Duodenal mucosa (tissue), 2 donors: Measurements from ENCODE around the gene FBLL1.

Experiments used
- H3K27ac ChIP-seq: one replicate; pipeline ENCODE4 v1.7.0; 2013; ENCODE audit warnings: low read depth, low read length
- H3K27me3 ChIP-seq, 2 donors: one replicate each; pipeline ENCODE4 v1.7.0; 2013; ENCODE audit warnings: low read length in 2 of 2, control low read depth in 1 of 2; ENCODE audit not compliant: insufficient read depth in 2 of 2, control insufficient read depth in 1 of 2
- H3K36me3 ChIP-seq, 2 donors: one replicate each; pipeline ENCODE4 v1.7.0; 2013; ENCODE audit warnings: low read length in 2 of 2, control low read depth in 1 of 2; ENCODE audit not compliant: insufficient read depth in 2 of 2, control insufficient read depth in 1 of 2
- H3K4me1 ChIP-seq, 2 donors: one replicate each; pipeline ENCODE4 v1.7.0; 2013; ENCODE audit warnings: low read length in 2 of 2, control low read depth in 1 of 2; ENCODE audit not compliant: insufficient read depth in 2 of 2, control insufficient read depth in 1 of 2
- H3K4me3 ChIP-seq, 2 donors: one replicate each; pipeline ENCODE4 v1.7.0; 2013; ENCODE audit warnings: low read length in 2 of 2, low read depth in 1 of 2
- H3K9ac ChIP-seq, 2 donors: one replicate each; pipeline ENCODE4 v1.7.0; 2013; ENCODE audit warnings: low read length in 2 of 2, low read depth in 1 of 2
- H3K9me3 ChIP-seq, 2 donors: one replicate each; pipeline ENCODE4 v1.7.0; 2013; ENCODE audit warnings: low read length in 2 of 2, control low read depth in 1 of 2; ENCODE audit not compliant: control insufficient read depth in 1 of 2

FBLL1 gene

DNA sequence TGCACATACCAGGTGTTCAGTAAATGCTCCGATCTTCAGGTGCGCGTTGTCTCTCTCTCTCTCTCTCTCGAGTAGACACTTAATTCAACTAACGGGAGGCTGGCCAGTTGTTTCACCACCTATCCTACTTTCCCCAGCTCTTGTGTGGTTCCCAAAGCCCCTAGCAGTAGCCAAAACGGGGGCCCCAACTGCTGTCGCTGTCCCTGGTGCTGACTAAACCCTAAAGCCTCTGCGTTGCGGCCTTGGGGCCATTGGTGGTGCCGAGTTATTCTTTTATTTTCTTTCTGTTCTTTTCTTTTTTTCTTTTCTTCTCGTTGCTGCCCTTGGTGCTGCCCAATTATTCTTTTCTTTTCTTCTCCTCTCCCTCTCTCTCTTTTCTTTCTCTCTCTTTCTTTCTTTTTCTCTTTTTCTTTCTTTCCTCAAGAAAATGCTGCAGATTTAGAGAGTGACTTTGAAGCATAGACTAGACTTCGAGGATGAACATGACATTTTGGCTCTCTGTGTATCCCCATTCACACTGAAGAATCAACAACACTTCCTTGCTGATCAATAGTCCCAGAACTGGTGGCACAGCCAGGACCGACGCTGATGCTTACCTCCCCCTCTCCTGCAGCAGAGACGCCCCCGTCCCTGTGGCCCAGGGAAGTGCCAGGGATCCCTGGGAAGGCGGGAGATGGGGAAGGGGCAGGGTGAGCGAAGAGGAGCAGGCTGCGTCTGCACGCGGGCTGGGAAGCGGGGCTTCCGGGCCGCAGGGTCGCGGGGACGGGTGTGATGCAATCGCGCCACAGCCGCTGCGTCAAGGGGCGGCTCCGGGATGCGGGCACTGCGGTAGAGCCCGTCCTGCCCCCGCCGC, at the start of gene FBLL1:
TSS of gene FBLL1 (plus strand) at position 785 of the 853 bp plus-strand sequence. CDS start 200 bp downstream, outside the sequence.
- Histone ChIP-seq H3K36me3 (no peaks in the 10 kb centered on the region), H3K9ac (no peak within 1 kb of the TSS), H3K27me3 (peaks cover 24 to 31% of the 10 kb centered on the region in 2 donors), H3K27ac (no peak within 1 kb of the TSS), H3K4me3 (peak within 1 kb of the TSS; percentile 32 to 61), H3K9me3 (no peaks in the 10 kb centered on the region), H3K4me1 (peaks cover 0 to 3% of the 10 kb centered on the region in 2 donors)

DNA sequence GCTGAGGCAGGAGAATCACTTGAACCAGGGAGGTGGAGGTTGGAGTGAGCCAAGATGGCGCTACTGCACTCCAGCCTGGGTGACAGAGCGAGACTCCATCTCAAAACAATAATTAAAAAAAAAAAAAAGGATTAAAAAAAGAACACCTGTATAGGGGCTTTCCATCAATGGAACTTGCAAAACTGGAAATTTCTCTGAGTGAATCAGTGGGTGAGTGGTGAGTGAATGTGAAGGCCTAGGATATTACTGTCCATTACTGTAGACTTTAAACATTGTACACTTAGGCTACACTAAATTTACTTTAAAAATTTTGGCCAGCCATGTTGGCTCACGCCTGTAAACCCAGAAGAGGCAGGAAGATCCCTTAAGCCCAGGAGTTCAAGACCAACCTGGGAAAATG, 48.5 kb upstream of the FBLL1 start:
- H3K4me3 ChIP-seq, result no peak overlapping the region

DNA sequence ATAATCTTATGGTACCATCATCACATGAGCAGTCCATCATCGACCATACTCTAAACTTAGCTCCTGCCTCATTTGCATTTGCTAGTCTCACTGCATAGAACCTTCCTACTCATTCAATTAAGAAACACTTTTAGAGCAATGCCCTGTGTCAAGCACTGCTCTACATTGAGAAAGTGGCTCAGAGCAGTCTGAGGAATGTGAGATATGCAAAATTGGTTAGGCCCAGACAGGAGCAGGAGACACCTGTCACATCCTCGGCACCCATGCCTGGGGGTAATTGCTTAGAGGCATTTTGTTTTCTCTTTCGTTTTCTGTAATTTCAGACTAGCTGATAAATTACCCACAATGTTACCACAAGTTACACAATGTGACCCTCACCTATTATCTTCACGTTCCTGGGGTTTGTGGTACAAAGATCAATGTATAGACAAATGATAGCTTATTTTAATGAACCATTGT, 47.7 kb upstream of the FBLL1 start:
- H3K4me1 ChIP-seq, result peaks cover 7 to 12% of the 10 kb centered on the region in 2 donors
- peak overlapping the region; percentile 1 to 15 for H3K4me3 ChIP-seq
- no peak overlapping the region for H3K9ac ChIP-seq

More for the DNA sequence above, 48.5 kb upstream of the FBLL1 start:
- Histone ChIP-seq H3K36me3 (no peaks in the 10 kb centered on the region), H3K9me3 (no peaks in the 10 kb centered on the region), H3K27ac (no peak overlapping the region), H3K27me3 (no peaks in the 10 kb centered on the region), H3K9ac (no peak overlapping the region), H3K4me1 (peaks cover 4 to 12% of the 10 kb centered on the region in 2 donors)

DNA sequence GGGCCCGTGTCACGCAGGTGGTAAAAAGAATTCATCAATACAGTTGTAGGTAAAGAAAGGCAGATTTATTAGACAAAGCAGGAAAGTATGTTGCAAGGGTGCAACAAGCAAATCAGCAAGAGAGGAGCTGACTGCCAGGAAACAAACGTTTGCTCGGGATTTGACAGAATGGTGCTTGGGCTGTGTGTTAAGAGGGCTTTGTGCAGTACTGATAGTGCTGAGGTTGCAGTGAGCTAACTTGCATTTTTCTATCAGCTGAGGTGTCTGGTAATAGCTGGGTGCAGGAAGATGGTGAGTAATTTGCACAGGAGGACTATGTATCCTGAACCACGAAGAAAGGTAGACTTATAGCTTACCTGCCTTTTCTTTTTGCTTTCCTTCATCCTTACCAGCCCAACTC, 46.7 kb upstream of the FBLL1 start:
- Histone ChIP-seq H3K36me3 (no peaks in the 10 kb centered on the region), H3K4me3 (no peak overlapping the region), H3K27ac (no peak overlapping the region), H3K4me1 (peaks cover 9 to 14% of the 10 kb centered on the region in 2 donors), H3K9ac (no peak overlapping the region), H3K9me3 (no peaks in the 10 kb centered on the region), H3K27me3 (no peaks in the 10 kb centered on the region)

More for the DNA sequence above, 47.7 kb upstream of the FBLL1 start:
- Histone ChIP-seq H3K27me3 (no peaks in the 10 kb centered on the region), H3K36me3 (no peaks in the 10 kb centered on the region), H3K27ac (no peak overlapping the region), H3K9me3 (no peaks in the 10 kb centered on the region)

DNA sequence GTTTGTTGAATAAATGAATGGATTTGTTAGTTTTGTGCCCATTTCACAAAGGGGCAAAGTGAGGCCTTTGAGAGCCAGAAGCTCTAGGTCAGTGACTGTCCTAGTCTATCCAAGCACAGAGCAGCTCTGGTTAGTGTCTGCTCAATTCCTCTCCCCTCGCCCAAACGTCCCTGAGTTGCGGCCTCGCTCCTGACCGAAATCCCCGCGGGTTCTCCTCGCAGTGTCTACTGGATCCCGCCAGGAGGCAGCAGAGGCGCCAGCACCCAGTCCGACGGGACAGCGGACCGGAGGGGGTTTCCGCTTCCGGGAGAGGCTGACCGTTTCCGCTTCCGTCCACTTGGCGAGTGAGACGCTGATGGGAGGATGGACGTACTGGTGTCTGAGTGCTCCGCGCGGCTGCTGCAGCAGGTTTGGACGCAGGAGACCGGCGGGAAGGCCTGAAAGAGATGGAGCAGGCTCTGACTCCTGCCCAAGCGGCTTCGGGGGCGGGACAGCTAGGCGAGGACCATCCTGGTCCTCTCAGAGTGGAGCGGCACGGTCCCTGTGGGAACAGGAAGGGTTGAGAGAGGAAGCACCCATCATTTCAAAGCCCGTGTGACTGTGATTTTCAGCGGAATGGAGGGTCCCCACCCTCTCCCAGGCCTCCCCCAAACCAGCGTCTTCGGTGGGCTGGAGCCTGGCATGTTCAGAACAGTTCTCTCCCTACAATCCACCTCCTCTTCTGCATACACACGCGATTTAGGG, 42.8 kb upstream of the FBLL1 start, which contains the start of gene RARS1:
TSS of gene RARS1 (plus strand) at position 336 of the 744 bp plus-strand sequence. CDS start at position 364, 28 bp downstream.
- Histone ChIP-seq H3K9me3 (no peaks in the 10 kb centered on the region), H3K36me3 (peaks cover 16 to 37% of the 10 kb centered on the region in 2 donors), H3K4me3 (peak within 1 kb of the TSS; percentile 93 to 94), H3K9ac (peak within 1 kb of the TSS; percentile 92 to 94), H3K27me3 (no peaks in the 10 kb centered on the region), H3K27ac (peak within 1 kb of the TSS; percentile 67), H3K4me1 (peaks cover 15 to 18% of the 10 kb centered on the region in 2 donors)

DNA sequence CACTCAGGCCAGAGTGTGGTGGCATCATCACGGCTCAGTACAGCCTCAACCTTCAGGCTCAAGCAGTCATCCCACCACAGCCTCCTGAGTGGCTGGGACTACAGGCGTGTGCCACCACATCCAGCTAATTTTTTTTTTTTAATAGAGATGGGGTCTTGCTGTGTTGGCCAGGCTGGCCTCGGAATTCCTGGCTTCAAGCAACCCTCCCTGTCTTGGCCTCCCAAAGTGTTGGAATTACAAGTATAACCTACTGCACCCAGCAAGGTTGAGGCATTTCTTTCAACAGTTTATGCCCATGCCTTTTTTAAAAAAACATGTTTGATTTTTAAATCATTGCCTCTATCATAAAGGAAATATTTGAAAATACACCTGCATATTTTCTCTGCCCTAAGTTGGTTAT, 40.0 kb upstream of the FBLL1 start:
- Histone ChIP-seq H3K27ac (no peak overlapping the region), H3K36me3 (peaks cover 34 to 64% of the 10 kb centered on the region in 2 donors)

DNA sequence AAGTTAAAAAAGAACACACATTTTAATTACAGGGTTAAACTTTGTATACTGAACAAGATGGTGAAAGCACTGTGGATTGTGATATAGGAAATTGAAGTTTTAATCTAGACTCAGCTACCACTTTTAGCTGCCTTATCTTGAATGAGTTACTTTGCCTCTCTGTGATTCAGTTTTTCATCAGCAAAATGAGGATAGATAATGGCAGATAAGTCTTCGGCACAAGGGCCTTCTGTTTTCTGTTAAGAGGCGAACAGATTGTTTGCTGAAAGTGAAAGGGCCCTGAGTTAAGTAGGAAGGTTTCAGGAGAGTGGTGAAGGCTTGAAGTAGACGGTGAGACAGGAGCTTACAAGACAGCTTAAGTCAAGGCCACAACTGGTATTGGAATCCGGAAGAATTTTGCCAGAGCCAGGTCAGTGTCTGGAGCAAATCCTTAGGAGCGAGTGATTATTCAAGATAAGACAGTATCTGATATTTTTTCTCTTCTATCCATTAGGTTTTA, 35.0 kb upstream of the FBLL1 start:
- no peaks in the 10 kb centered on the region for H3K9me3 ChIP-seq
- peaks cover 44 to 91% of the 10 kb centered on the region in 2 donors for H3K36me3 ChIP-seq
- no peaks in the 10 kb centered on the region for H3K27me3 ChIP-seq
- no peak overlapping the region for H3K27ac ChIP-seq
- no peak overlapping the region for H3K4me3 ChIP-seq
- no peak overlapping the region for H3K9ac ChIP-seq
- no peaks in the 10 kb centered on the region for H3K4me1 ChIP-seq

More for the DNA sequence above, 40.0 kb upstream of the FBLL1 start:
- Histone ChIP-seq H3K4me3 (no peak overlapping the region), H3K9ac (no peak overlapping the region), H3K9me3 (no peaks in the 10 kb centered on the region), H3K27me3 (no peaks in the 10 kb centered on the region), H3K4me1 (peaks cover 8 to 11% of the 10 kb centered on the region in 2 donors)

DNA sequence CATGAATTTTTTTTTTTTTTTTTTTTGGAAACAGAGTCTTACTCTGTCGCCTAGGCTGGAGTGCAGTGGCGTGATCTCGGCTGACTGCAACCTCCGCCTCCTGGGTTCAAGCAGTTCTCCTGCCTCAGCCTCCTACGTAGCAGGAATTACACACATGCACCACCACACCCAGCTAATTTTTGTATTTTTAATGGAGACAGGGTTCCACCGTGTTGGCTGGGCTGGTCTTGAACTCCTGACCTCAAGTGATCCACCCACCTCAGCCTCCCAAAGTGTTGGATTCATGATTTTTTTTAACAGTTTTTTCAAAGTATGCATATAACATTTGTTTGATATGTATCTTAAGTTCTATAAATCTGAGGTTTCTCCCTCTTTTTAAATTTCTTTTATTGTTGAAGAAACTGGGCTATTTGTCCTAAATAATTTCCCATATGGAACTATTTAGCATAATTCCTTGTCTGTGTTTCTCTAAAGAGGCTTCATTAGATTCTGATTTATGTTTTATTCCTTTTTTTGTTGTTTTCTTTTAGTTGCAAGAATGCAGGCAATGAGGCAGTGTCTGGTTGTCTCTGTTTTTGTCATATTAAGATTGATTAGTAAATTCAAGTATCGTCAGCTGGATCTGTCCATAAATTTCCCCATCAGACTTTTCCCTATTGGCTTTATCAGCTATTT, 26.4 kb upstream of the FBLL1 start:
- Histone ChIP-seq H3K27ac (no peak overlapping the region), H3K4me3 (no peak overlapping the region), H3K9me3 (no peaks in the 10 kb centered on the region), H3K9ac (no peak overlapping the region), H3K27me3 (no peaks in the 10 kb centered on the region), H3K36me3 (peaks cover 27 to 64% of the 10 kb centered on the region in 2 donors), H3K4me1 (no peaks in the 10 kb centered on the region)

DNA sequence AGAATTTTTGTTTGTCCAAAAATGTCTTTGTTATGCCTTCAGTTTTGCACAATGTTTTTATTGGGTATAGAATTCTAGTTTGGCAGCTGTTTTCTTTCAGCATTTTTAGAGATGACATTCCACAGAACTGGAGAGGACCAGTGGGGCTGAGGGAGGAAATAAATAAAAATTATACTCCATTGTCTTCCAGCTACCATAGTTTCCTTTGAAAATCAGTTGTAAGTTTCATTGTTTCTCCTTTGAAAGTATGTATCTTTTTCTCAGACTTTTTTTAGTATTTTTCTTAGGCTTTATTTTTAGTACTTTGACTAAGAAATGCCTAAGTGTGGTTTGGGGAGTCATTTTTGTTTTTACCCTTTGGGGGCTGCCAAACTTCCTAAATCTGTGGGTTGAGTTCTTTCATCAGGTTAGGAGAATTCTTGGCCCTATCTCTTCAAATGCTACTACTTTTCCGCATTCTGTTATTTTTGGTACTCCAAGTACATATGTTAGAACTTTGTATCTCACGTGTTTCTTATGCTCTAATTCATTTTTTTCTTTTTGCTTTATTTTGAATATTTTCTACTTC, 15.2 kb upstream of the FBLL1 start:
- peaks cover 55 to 94% of the 10 kb centered on the region in 2 donors for H3K36me3 ChIP-seq
- H3K4me1 ChIP-seq, result no peaks in the 10 kb centered on the region
- no peak overlapping the region for H3K4me3 ChIP-seq
- no peak overlapping the region for H3K9ac ChIP-seq
- no peaks in the 10 kb centered on the region for H3K27me3 ChIP-seq
- no peak overlapping the region for H3K27ac ChIP-seq
- peaks cover 0 to 7% of the 10 kb centered on the region in 2 donors for H3K9me3 ChIP-seq
